ENCODE measurements around the gene HAGHL. TPM values are rescaled to one million over a fixed set of nuclear protein-coding genes. Genes with fewer than 3 reads are reported as not detected.
A peak's percentile ranks its signal among the peaks of the same experiment; 100 is the strongest.

HAGHL gene
- polyA plus RNA-seq, 1 donor (not counting 4 experiments of a cell fraction or from before 2014, with no cell fraction given), result 8.0 TPM

DNA sequence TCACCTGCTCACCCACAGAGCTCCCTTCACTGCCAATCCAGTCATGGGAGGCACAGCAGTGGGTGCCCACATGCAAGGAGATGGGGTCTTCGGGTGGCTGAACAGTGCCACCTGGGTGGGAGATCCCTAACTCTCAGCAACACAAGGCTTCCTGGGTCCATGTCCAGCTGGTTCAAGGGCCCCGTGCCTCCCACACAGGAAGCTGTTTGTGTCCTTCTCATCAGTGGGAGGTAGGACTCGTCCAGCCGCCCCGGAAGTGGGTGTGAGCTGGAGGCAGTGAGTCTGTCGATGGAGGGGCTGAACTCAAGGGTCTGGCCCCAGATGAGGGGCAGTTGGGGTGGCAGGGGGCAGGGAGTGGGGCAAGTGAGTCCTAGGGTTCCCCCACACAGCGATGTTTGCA, 22.9 kb upstream of the HAGHL start:
- Histone ChIP-seq H4K20me1 (ENCODE audit: control insufficient read depth, extremely low read depth, insufficient read depth, low read length) (peaks cover 5% of the 10 kb centered on the region), H3K9me3 (ENCODE audit: control insufficient read depth, low read depth, low read length) (no peaks in the 10 kb centered on the region), H3K36me3 (ENCODE audit: control insufficient read depth in 2 of 2, extremely low read depth in 1 of 2, insufficient read depth in 2 of 2, low read length in 2 of 2) (no peaks in the 10 kb centered on the region), H3K4me1 (ENCODE audit: control insufficient read depth, extremely low read depth, insufficient read depth, low read length) (no peaks in the 10 kb centered on the region), H3K4me3 (ENCODE audit: control insufficient read depth in 2 of 3, extremely low read depth in 1 of 3, insufficient read depth in 2 of 3, low read depth in 1 of 3, low read length in 3 of 3) (no peak overlapping the region), H2AFZ (ENCODE audit: control insufficient read depth, low read length) (no peak overlapping the region), H3K27ac (ENCODE audit: control insufficient read depth, insufficient read depth, low read length) (no peak overlapping the region), H3K27me3 (ENCODE audit: control insufficient read depth, extremely low read depth, insufficient read depth, low read length) (peaks cover 85% of the 10 kb centered on the region), H3K4me2 (ENCODE audit: control insufficient read depth, extremely low read depth, insufficient read depth, low read depth, low read length) (no peak overlapping the region), H3K9me1 (ENCODE audit: control insufficient read depth, extremely low read depth, insufficient read depth, low read length) (no peaks in the 10 kb centered on the region), H3K9ac (ENCODE audit: control insufficient read depth, extremely low read depth, insufficient read depth, low read length) (no peak overlapping the region), H3K79me2 (ENCODE audit: control insufficient read depth, insufficient read depth, low read length) (no peaks in the 10 kb centered on the region)
- no peak for TF ChIP-seq CTCF (optimal IDR thresholded peaks at IDR 0.05 in 1 of 3, IDR thresholded peaks at IDR 0.05 in 1 of 3, conservative IDR thresholded peaks at IDR 0.05 in 1 of 3; ENCODE audit: extremely low read depth in 1 of 3, insufficient read depth in 2 of 3, low read length in 3 of 3)
- TF ChIP-seq EZH2 (IDR thresholded peaks at IDR 0.05; ENCODE audit: low read length), result no peak
- FAIRE-seq (no peak), DNase-seq (ENCODE audit: low read depth, low spot score) (no peak)
- dilution Hi-C loops (cut with MboI; ENCODE audit: extremely low pct_ligation_motif_present, low sequenced_read_pairs), result no loop called here

- H3K9me1 ChIP-seq (ENCODE audit: control insufficient read depth, extremely low read depth, insufficient read depth, low read length), result no peaks in the 10 kb centered on the region
- no peak overlapping the region for H3K9ac ChIP-seq (ENCODE audit: control insufficient read depth, extremely low read depth, insufficient read depth, low read length)
- no peaks in the 10 kb centered on the region for H3K36me3 ChIP-seq (ENCODE audit: control insufficient read depth in 2 of 2, extremely low read depth in 1 of 2, insufficient read depth in 2 of 2, low read length in 2 of 2)
- peaks cover 92% of the 10 kb centered on the region for H3K27me3 ChIP-seq (ENCODE audit: control insufficient read depth, extremely low read depth, insufficient read depth, low read length)
- FAIRE-seq (no peak), DNase-seq (ENCODE audit: low read depth, low spot score) (no peak)
- TF ChIP-seq CTCF (optimal IDR thresholded peaks at IDR 0.05 in 1 of 3, IDR thresholded peaks at IDR 0.05 in 1 of 3, conservative IDR thresholded peaks at IDR 0.05 in 1 of 3; ENCODE audit: extremely low read depth in 1 of 3, insufficient read depth in 2 of 3, low read length in 3 of 3), result no peak
- TF ChIP-seq EZH2 (IDR thresholded peaks at IDR 0.05; ENCODE audit: low read length), result peak; percentile 87
- H2AFZ ChIP-seq (ENCODE audit: control insufficient read depth, low read length), result no peak overlapping the region
- H3K27ac ChIP-seq (ENCODE audit: control insufficient read depth, insufficient read depth, low read length), result no peak overlapping the region
- H3K79me2 ChIP-seq (ENCODE audit: control insufficient read depth, insufficient read depth, low read length), result no peaks in the 10 kb centered on the region
- peak overlapping the region in 1 of 3 experiments; percentile 48 for H3K4me3 ChIP-seq (ENCODE audit: control insufficient read depth in 2 of 3, extremely low read depth in 1 of 3, insufficient read depth in 2 of 3, low read depth in 1 of 3, low read length in 3 of 3)
- no peaks in the 10 kb centered on the region for H3K9me3 ChIP-seq (ENCODE audit: control insufficient read depth, low read depth, low read length)
- H3K4me2 ChIP-seq (ENCODE audit: control insufficient read depth, extremely low read depth, insufficient read depth, low read depth, low read length), result no peak overlapping the region
- H4K20me1 ChIP-seq (ENCODE audit: control insufficient read depth, extremely low read depth, insufficient read depth, low read length), result peaks cover 5% of the 10 kb centered on the region
- dilution Hi-C loops (cut with MboI; ENCODE audit: extremely low pct_ligation_motif_present, low sequenced_read_pairs), result no loop called here
- H3K4me1 ChIP-seq (ENCODE audit: control insufficient read depth, extremely low read depth, insufficient read depth, low read length), result no peaks in the 10 kb centered on the region
These were observed 22.1 kb upstream of the HAGHL start for GRCh38 chr16:704552-705380.

Data from keratinocyte (primary cell).